K562 (cell line): ENCODE measurements around the gene UBE2D3. TPM values are rescaled to one million over a fixed set of nuclear protein-coding genes. Genes with fewer than 3 reads are reported as not detected.
A peak's percentile ranks its signal among the peaks of the same experiment; 100 is the strongest.

Experiments used
- BCL6 ChIP-seq: fragments of 250-450 bp; sonication (Bioruptor Pico); IDR thresholded peaks from 2 replicates; pipeline ENCODE4 v1.4.0; 2020
- CREBBP ChIP-seq: IDR thresholded peaks from one replicate; pipeline ENCODE4 v1.6.1; 2012; ENCODE audit warnings: low read depth, mild to moderate bottlenecking, control low read depth, inconsistent platforms, low read length
- MTA3 ChIP-seq: fragments of 450-650 bp; formaldehyde crosslinking; IDR thresholded peaks from 2 replicates; pipeline ENCODE4 v1.6.1; 2017; ENCODE audit warnings: mild to moderate bottlenecking, borderline replicate concordance
- NKRF ChIP-seq: fragments of 450-650 bp; IDR thresholded peaks from 2 replicates; pipeline ENCODE4 v1.6.1; 2016; ENCODE audit warnings: borderline replicate concordance
- PCBP1 ChIP-seq: fragments of 200-400 bp; formaldehyde crosslinking; IDR thresholded peaks from 2 replicates; pipeline ENCODE4 v1.6.1; 2018; ENCODE audit warnings: mild to moderate bottlenecking, low read depth, low read length; ENCODE audit not compliant: poor library complexity, severe bottlenecking
- PRDM10 ChIP-seq: fragments of 450-650 bp; IDR thresholded peaks from 2 replicates; pipeline ENCODE4 v1.6.1; 2018; ENCODE audit not compliant: partially characterized antibody
- RCOR1 ChIP-seq, 2 experiments: IDR thresholded peaks; 2 replicates each; pipeline ENCODE4 v1.6.1; 2012; ENCODE audit warnings: low read depth in 2 of 2, low read length in 2 of 2, borderline replicate concordance in 1 of 2, improper control_type of control experiment in 1 of 2
- ZNF318 ChIP-seq, 2 experiments: fragments of 450-650 bp; IDR thresholded peaks; 2 replicates each; pipeline ENCODE4 v1.6.1; 2016; ENCODE audit warnings: mild to moderate bottlenecking in 2 of 2, borderline replicate concordance in 1 of 2, low read depth in 1 of 2, moderate library complexity in 1 of 2
- ZNF655 ChIP-seq: fragments of 250-450 bp; sonication (Bioruptor Pico); IDR thresholded peaks from 2 replicates; pipeline ENCODE4 v1.5.0; 2021
- ZNF778 ChIP-seq: fragments of 450-650 bp; formaldehyde crosslinking; IDR thresholded peaks from 2 replicates; pipeline ENCODE4 v1.4.0; 2020; ENCODE audit warnings: mild to moderate bottlenecking, moderate library complexity
- polyA plus RNA-seq, 8 experiments: library from polyadenylated mRNA; depleted of rRNA in 4 of 8; stranded (reverse) in 5 of 8; unstranded in 3 of 8; fragments of >200 nt; fragmentation: Nextera tagmentation in 2 of 8; fragmentation: Illumina TruSeq in 1 of 8; extraction: Ambion mirVana in 2 of 8; extraction: Trizol in 1 of 8; gene quantifications; 2 replicates each; pipeline versions ENCODE4 v1.2.1 to v1.2.3, GENCODE V29; 2011 to 2014; ENCODE audit warnings: inconsistent platforms in 1 of 8, missing spikeins in 1 of 8
- total RNA-seq, 7 experiments: library from RNA; depleted of rRNA in 6 of 7; stranded (reverse); fragments of >200 nt in 6 of 7; fragmentation: Illumina TruSeq in 2 of 7; extraction: Trizol in 2 of 7; gene quantifications; 2 replicates each; pipeline versions ENCODE4 v1.2.1 to v1.2.3, GENCODE V29; 2011 to 2021; ENCODE audit warnings: low replicate concordance in 1 of 7

The UBE2D3 gene
- total and polyA plus RNA-seq, 9 of the 15 experiments (the other 6 are each of a cell fraction or from before 2014, with no cell fraction given), result 191 to 618 (median 292) TPM

GRCh38 chr4:102826890-102827673 lies at the start of gene UBE2D3 (continued):
- TF ChIP-seq PRDM10 (peak; percentile 31), CREBBP (no peak), MTA3 (peak; percentile 85), BCL6 (CRISPR knock-in tag) (no peak), ZNF318 (IDR thresholded peaks at IDR 0.05; ENCODE audit: borderline replicate concordance in 1 of 2, low read depth in 1 of 2) (peak in 1 of 2 experiments; percentile 82; a peak in 1 of 4 replicates), NKRF (peak; percentile 73; the same call in 1 of the 2 replicates), RCOR1 (IDR thresholded peaks at IDR 0.05; ENCODE audit: borderline replicate concordance in 1 of 2, low read depth in 2 of 2, low read length in 2 of 2) (peak; percentile 68 to 69; a peak in 3 of 4 replicates), ZNF655 (CRISPR knock-in tag) (no peak), ZNF778 (CRISPR knock-in tag) (no peak), PCBP1 (peak; percentile 98)
